ENCODE measurements around the gene DNAJC16. TPM values are rescaled to one million over a fixed set of nuclear protein-coding genes. Genes with fewer than 3 reads are reported as not detected.

The DNAJC16 gene
- total and polyA plus RNA-seq, 9 of the 15 experiments (the other 6 are each of a cell fraction or from before 2014, with no cell fraction given): 6.9 to 16.8 (median 12.8) TPM

DNA sequence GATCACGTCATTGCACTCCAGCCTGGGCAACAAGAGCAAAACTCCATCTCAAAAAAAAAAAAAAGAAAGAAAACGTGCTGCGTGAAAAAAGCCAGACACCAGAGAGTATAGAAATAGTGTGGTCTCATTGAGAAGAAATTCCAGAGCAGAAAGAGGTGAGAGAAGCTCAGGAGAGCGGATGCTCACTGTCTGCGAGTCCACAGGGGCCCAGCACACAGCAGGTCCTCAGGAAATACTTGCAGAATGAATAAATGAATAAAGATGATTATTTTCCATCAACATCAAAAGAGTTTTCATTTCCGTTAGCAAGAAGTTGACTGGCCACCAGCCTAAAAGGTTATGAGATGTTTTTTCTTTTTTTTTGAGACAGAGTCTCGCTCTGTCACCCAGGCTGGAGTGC lies 17.1 kb upstream of the DNAJC16 start:
- in situ Hi-C loops (cut with MboI) (no loop called here), intact Hi-C loops (cut with micrococcal nuclease) (no loop called here)
- Histone ChIP-seq H3K9me1 (ENCODE audit: control insufficient read depth, insufficient read depth, low read length) (no peaks in the 10 kb centered on the region), H3K27ac (ENCODE audit: extremely low read depth, low read depth, low read length) (no peak overlapping the region), H3K9me3 (replicated peaks; ENCODE audit: control insufficient read depth, insufficient read depth, low read depth, low read length) (no peaks in the 10 kb centered on the region), H3K4me1 (replicated peaks in 1 of 2; ENCODE audit: control insufficient read depth in 2 of 2, insufficient read depth in 2 of 2, low read length in 2 of 2) (peaks cover 6 to 8% of the 10 kb centered on the region in 2 experiments; a peak in 4 of 5 replicates), H2AFZ (ENCODE audit: low read depth, low read length) (no peak overlapping the region), H3K9ac (ENCODE audit: insufficient read depth in 1 of 2, low read depth in 2 of 2, low read length in 2 of 2) (no peak overlapping the region), H4K20me1 (replicated peaks; ENCODE audit: control insufficient read depth, insufficient read depth, low read length) (no peaks in the 10 kb centered on the region; the same call in 1 of the 2 replicates), H3K36me3 (ENCODE audit: control insufficient read depth, insufficient read depth, low read length) (peaks cover 56% of the 10 kb centered on the region; the same call in 2 of the 3 replicates), H3K27me3 (ENCODE audit: control insufficient read depth in 2 of 2, insufficient read depth in 2 of 2, low read length in 2 of 2) (no peaks in the 10 kb centered on the region), H3K4me3 (no peak overlapping the region), H3K79me2 (ENCODE audit: control insufficient read depth, insufficient read depth, low read length) (peaks cover 10% of the 10 kb centered on the region; the same call in 2 of the 3 replicates), H3K4me2 (ENCODE audit: insufficient read depth, low read length) (no peak overlapping the region)
- 75% methylated on average over 6 of the region's 7 CpGs for WGBS (ENCODE audit: insufficient coverage, low coverage, missing lambda C conversion rate)
- BruUV-seq (replicated peaks): no TSS peak
- CTCF ChIA-PET (ENCODE audit: low intra/inter-chr PET ratio): no interaction called here
- POLR2A ChIA-PET: interaction anchor here (0.7 kb wide), 1 partner anchor 96 kb away, joined by 3 read pairs; no protein-coding TSS in a partner anchor
- FAIRE-seq (no peak), ATAC-seq (no peak), DNase-seq (ENCODE audit: extremely low read depth in 1 of 4, low spot score in 3 of 4) (no peak)
- TF ChIP-seq ZNF551 (CRISPR knock-in tag; IDR thresholded peaks at IDR 0.05) (no peak), ELF2 (CRISPR knock-in tag; IDR thresholded peaks at IDR 0.05) (no peak), ZNF354B (CRISPR knock-in tag; IDR thresholded peaks at IDR 0.05) (no peak), ZNF23 (CRISPR knock-in tag; IDR thresholded peaks at IDR 0.05) (no peak), ZNF280A (IDR thresholded peaks at IDR 0.05; ENCODE audit: low read depth, partially characterized antibody) (no peak), ZNF3 (CRISPR knock-in tag; IDR thresholded peaks at IDR 0.05) (no peak), ZNF583 (CRISPR knock-in tag; IDR thresholded peaks at IDR 0.05) (no peak)
- TF ChIP-seq, protein P1, sequence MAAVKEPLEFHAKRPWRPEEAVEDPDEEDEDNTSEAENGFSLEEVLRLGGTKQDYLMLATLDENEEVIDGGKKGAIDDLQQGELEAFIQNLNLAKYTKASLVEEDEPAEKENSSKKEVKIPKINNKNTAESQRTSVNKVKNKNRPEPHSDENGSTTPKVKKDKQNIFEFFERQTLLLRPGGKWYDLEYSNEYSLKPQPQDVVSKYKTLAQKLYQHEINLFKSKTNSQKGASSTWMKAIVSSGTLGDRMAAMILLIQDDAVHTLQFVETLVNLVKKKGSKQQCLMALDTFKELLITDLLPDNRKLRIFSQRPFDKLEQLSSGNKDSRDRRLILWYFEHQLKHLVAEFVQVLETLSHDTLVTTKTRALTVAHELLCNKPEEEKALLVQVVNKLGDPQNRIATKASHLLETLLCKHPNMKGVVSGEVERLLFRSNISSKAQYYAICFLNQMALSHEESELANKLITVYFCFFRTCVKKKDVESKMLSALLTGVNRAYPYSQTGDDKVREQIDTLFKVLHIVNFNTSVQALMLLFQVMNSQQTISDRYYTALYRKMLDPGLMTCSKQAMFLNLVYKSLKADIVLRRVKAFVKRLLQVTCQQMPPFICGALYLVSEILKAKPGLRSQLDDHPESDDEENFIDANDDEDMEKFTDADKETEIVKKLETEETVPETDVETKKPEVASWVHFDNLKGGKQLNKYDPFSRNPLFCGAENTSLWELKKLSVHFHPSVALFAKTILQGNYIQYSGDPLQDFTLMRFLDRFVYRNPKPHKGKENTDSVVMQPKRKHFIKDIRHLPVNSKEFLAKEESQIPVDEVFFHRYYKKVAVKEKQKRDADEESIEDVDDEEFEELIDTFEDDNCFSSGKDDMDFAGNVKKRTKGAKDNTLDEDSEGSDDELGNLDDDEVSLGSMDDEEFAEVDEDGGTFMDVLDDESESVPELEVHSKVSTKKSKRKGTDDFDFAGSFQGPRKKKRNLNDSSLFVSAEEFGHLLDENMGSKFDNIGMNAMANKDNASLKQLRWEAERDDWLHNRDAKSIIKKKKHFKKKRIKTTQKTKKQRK (IDR thresholded peaks at IDR 0.05; ENCODE audit: borderline replicate concordance, low read depth, low read length): no peak
- TF ChIP-seq, protein P2, sequence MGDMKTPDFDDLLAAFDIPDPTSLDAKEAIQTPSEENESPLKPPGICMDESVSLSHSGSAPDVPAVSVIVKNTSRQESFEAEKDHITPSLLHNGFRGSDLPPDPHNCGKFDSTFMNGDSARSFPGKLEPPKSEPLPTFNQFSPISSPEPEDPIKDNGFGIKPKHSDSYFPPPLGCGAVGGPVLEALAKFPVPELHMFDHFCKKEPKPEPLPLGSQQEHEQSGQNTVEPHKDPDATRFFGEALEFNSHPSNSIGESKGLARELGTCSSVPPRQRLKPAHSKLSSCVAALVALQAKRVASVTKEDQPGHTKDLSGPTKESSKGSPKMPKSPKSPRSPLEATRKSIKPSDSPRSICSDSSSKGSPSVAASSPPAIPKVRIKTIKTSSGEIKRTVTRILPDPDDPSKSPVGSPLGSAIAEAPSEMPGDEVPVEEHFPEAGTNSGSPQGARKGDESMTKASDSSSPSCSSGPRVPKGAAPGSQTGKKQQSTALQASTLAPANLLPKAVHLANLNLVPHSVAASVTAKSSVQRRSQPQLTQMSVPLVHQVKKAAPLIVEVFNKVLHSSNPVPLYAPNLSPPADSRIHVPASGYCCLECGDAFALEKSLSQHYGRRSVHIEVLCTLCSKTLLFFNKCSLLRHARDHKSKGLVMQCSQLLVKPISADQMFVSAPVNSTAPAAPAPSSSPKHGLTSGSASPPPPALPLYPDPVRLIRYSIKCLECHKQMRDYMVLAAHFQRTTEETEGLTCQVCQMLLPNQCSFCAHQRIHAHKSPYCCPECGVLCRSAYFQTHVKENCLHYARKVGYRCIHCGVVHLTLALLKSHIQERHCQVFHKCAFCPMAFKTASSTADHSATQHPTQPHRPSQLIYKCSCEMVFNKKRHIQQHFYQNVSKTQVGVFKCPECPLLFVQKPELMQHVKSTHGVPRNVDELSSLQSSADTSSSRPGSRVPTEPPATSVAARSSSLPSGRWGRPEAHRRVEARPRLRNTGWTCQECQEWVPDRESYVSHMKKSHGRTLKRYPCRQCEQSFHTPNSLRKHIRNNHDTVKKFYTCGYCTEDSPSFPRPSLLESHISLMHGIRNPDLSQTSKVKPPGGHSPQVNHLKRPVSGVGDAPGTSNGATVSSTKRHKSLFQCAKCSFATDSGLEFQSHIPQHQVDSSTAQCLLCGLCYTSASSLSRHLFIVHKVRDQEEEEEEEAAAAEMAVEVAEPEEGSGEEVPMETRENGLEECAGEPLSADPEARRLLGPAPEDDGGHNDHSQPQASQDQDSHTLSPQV (IDR thresholded peaks at IDR 0.05): no peak

Data from K562 (cell line).